RCC 7860 (cell line): ENCODE measurements around the gene ZNF771.
A peak's percentile ranks its signal among the peaks of the same experiment; 100 is the strongest.
"Not testable (repeated sequence)": the region's sequence is repeated elsewhere in the genome, so short reads cannot be mapped to it uniquely, and the experiment has no call there.

Experiments
- DNase-seq: peaks from one replicate; pipeline ENCODE4 v3.0.0-alpha.2; 2015; ENCODE audit warnings: low spot score
- FAIRE-seq: peaks from 2 replicates; lab custom pipeline; 2012; peaks lifted over from hg19 to GRCh38; lab: Jason Lieb, UNC

ZNF771 gene

GRCh38 chr16:30429678-30430427 is 22.4 kb downstream of the ZNF771 start, which contains the start of gene DCTPP1:
TSS of gene DCTPP1 (minus strand) at chr16:30430030. CDS start at chr16:30429980, 50 bp downstream.
- peak; percentile 98 for DNase-seq
- peak; percentile 92 for FAIRE-seq

GRCh38 chr16:30430428-30430970 is 23.1 kb downstream of the ZNF771 start:
- DNase-seq = no peak
- no peak for FAIRE-seq

GRCh38 chr16:30434852-30435251 is 27.4 kb downstream of the ZNF771 start:
- DNase-seq = no peak
- no peak for FAIRE-seq

- DNase-seq = no peak
These were observed 30.2 kb downstream of the ZNF771 start for GRCh38 chr16:30437511-30438046.

GRCh38 chr16:30438835-30439234 is 31.4 kb downstream of the ZNF771 start:
- DNase-seq = no peak
- no peak for FAIRE-seq

More at GRCh38 chr16:30437511-30438046, 30.2 kb downstream of the ZNF771 start:
- FAIRE-seq = no peak

- FAIRE-seq (no peak), DNase-seq (no peak)
These were observed 32.4 kb downstream of the ZNF771 start for GRCh38 chr16:30439720-30440348.

- no peak for FAIRE-seq
- no peak for DNase-seq
These were observed 36.2 kb downstream of the ZNF771 start for GRCh38 chr16:30443631-30444030.

GRCh38 chr16:30444231-30445148 is 37.1 kb downstream of the ZNF771 start:
- DNase-seq = no peak
- FAIRE-seq = no peak

- FAIRE-seq (no peak), DNase-seq (no peak)
These were observed 37.7 kb downstream of the ZNF771 start for GRCh38 chr16:30445149-30445407.

GRCh38 chr16:30445408-30446202 is 38.2 kb downstream of the ZNF771 start, which contains the start of gene SEPHS2:
TSS of gene SEPHS2 (minus strand) at chr16:30445874. CDS start at chr16:30445727, 147 bp downstream.
- FAIRE-seq (peak; percentile 25), DNase-seq (peak; percentile 90)

GRCh38 chr16:30446203-30446595 is 38.8 kb downstream of the ZNF771 start:
- DNase-seq (no peak), FAIRE-seq (no peak)

- DNase-seq (no peak), FAIRE-seq (no peak)
These were observed 40.3 kb downstream of the ZNF771 start for GRCh38 chr16:30447512-30448226.

- no peak for FAIRE-seq
These were observed 41.7 kb downstream of the ZNF771 start for GRCh38 chr16:30449116-30449435.

GRCh38 chr16:30452709-30453580 is 45.5 kb downstream of the ZNF771 start:
- not testable (repeated sequence) for FAIRE-seq, DNase-seq

More at GRCh38 chr16:30449116-30449435, 41.7 kb downstream of the ZNF771 start:
- DNase-seq = no peak

GRCh38 chr16:30456302-30456701 is 48.9 kb downstream of the ZNF771 start:
- FAIRE-seq (no peak), DNase-seq (no peak)

- FAIRE-seq = no peak
These were observed 49.9 kb downstream of the ZNF771 start for GRCh38 chr16:30457256-30457655.

GRCh38 chr16:30457743-30458560 is 50.5 kb downstream of the ZNF771 start:
- DNase-seq (no peak), FAIRE-seq (no peak)

More at GRCh38 chr16:30457256-30457655, 49.9 kb downstream of the ZNF771 start:
- no peak for DNase-seq
